Non-pigmented ciliary epithelial cell (primary cell): ENCODE data around the gene DYSF.

ENCODE experiments used
- DNase-seq: peaks from one replicate; pipeline ENCODE4 v3.0.0-alpha.2; 2010; ENCODE audit warnings: low read depth

DYSF gene

DNA sequence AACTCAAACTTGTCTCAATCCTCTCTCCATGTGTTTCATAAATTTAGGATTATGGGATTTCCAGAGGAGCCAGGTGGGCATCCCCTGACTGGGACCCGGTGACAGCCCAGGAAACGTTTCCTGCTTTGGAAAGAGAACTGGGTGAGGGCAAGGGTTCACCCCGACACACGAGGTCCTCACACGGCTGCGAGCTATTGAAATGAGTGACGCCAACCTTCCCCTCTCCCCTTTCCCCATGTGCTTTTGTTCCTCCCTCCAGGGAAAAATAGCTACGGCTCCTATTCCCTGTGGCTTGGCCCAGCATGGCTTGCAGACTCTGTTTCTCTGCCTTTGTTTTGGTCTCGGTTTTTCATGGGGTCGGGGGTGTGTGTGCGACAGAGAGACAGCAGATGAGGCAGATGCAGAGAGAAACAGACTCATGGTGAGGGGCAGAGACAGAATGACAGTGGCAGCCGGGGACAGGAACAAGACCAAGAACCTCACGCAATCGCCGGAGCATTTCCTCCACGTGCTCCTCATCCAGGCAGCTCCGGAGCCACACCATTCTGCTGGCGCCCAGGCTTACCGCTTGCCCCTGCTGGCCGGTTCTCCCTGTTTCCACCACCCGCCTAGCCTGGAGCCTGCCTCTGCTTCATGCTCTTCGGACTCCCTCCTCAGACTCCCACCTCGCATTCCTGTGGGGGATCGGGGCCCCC, 238.5 kb downstream of the DYSF start:
- no peak for DNase-seq

DNA sequence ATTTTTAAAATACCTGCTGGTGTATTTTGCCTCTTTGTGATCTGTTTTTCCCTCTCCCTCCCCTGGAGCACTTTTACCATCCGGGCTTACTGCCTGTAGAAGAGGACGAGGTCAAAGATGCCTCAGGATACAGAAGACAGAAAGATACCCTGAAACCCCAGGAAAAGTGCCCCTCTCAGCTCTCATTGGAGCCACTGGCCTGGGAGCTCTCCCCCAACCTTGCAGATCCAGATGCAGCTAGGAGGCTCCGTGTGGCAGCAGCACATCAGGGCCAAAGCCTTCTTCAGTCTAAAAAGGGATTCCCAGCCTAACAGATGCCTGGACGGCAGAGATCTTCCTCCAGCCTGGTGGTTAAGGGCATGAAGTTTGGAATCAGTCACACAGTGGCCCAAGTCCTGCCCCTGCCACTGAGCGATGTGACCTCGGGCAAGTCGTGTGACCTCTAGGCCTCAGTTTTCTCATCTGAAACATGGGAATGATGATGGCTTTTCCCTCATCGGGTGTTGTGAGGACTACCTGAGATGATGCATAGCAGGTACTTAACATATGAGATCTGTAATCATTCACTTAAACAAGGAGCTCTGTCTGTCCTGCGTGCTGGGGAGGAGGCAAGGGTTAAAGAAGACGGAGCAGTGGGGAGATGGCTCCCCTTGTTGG, 239.4 kb downstream of the DYSF start:
- no peak for DNase-seq

DNA sequence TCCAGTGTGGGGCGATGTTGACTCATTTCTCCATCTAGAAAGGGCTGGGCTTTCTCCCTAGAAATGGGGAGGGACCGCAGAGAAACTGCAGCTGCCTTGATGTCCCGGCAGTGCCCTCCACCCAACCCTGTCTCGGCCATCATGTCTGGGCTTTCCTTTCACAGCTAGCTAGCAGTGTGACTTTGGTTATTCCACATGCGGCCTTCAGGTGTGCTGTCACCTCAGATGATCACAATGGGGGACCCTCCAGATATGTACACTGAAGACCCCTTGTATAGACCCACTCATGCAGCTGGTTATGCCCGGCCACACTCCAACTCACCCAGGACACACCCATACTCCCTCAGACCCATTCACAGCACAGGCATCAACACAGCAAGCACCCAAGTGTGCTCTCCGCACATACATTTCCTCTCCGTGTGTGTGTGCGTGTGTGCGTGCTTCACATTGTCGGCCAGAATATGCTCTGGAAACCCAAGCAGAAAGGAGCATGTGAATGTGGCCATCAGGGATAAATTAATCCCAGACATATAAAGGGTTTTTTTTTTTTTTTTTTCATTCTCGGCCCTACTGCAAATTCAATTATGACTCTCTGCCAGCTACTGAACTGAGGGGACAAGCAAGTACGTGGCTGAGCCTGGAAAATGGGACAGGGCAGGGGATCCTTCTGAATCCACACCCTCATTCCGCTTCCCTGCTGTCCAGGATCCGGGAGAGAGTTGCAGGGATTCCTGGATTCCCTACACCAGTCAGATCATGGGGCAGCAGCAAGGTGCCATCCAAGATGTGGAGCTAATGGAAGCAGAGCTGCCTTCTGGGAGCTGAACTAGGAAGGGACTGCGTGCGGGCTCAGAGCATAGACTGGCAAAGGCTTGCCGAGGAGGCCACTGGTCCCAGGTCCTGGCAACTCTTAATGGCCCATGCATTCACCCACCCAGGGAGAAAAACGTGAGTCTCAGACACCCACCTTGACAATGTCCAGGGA, 240.2 kb downstream of the DYSF start:
- DNase-seq, result no peak

DNA sequence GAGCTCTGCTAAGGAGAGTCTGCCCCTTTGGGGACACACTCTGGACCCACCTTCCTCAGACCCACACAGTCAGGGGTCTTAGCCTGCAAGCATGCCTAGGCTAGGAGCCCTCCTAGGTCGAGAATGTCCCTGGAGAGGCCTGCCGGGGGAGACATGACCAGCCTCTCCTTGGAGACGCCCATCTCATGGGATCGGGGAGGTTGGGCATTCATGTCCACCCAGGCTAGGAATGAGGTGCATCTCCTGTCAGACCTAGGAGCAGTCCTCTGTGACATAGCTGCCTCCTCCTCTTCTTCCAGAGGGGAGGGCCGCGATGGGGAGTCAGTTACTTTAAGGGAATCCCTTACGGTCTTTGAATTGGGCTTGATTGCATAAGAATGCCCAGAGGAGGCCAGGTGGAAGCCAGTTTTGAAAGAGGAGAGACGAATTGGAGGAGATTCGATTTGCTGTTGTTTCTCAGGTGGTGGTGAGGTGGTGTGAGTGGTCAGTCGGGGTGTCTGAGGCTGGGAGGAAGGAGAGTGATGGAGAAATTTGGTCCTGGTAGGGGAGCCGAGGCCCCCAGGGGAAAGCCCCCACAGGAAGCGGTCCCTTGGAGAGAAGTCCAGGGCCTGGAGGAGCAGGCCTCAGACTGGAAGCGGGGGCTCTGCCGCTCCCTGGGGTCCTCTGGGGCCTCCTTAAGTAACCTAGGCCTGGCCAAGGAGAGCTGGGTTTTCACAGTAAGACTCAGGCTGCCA, 241.3 kb downstream of the DYSF start:
- DNase-seq, result no peak

DNA sequence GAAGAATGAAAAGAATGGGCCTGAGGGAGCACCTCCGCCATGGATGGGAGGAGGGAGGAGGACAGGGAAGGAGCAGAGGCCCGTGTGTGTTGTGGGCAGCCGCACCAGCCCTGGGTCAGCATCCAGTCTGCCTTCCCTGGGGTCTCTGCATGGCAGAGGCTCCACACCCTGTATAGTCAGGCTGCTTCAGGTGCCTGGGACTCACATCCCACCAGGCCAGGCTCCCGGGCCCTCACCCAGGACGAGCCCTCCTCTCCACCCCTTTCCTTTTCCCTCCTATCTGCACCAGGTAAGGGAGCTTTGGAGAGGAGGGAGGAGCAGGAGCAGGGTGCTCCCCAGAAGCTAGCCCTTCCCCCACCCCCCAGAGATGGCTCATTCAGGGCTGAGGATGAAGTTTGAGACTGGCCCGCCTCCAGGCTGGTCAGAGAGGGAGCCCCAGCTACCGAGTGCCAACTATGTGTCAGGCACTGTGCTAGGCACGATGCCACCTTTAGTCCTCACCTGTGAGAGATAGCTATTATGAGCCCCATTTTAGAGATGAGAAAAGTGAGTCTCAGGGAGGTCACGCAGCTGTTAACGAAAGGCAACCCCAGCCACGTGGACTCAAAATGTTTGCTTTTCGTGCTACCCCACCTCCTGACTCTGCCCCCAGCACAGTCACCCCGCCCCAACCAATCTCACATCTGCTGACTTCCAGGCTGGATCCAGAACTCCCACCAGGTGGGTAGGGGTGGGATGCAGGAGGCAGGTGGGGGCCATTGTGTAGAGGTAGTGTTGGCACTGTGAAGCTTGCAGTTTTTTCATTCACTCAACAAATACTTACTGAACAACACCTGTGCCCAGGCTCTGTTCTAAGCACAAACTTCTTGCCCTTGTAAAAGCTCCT, 242.1 kb downstream of the DYSF start:
- DNase-seq, result no peak

DNA sequence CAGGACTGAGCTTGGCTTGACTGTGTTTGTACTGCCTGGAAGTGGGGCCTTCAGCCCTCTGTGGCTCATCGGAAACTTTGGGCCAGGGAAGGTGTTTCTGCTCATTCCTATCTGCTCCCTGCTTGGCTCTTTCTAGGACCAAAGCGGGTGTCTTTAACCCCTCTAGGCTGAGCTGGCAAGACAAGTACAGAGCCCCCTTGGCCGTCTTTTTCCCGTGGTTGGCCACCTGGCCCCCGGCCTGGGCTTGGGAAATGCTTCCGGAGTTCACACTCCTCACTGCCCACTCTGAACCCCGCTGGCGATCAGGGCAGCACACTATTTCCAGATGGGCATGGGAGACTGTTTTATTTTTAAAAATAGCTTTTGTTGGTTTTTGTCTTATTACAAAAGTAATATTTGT, 243.0 kb downstream of the DYSF start:
- no peak for DNase-seq

DNA sequence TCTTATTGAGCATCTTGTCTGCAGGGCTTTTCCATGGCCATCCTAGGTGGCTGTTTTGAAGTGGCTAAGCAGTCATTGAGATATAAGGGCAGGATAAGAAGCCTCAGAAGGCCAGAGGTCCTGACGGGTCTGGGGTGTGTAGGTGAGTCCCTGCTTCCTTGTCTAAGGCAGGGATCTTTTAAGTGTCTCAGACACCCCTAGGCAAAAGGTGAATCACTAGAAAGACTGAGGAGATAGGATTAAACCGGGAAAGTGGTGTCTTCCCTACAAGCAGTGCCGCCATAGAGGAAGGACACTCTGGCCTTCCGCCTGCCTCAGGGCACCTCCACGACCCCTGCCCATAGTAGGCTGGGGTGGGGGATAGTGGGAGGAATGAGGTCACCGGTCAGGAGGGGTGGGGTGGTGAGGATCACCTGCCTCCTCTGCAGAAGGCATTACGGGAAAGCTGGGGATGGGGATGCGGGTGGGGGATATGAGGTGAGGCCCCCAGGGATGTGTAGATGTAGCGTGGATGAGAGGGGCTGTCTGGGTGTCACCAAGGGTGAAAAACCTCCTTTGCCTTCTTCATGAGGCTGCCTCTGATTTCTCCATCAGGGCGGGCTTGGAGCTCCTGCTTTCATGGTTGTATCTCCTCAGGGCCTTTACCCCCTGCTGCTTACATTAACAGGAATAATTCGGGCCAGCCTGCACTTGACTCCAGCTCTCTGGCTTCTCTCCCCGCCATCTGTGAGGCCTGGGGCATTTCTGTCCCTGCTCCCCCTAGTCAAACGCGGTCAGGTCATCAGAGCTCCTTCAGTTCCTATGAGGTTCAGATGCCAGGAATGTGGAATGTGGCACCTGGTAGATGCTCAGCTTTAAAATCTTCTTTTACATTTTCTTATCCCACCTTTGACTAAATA, 244.0 kb downstream of the DYSF start:
- no peak for DNase-seq

DNA sequence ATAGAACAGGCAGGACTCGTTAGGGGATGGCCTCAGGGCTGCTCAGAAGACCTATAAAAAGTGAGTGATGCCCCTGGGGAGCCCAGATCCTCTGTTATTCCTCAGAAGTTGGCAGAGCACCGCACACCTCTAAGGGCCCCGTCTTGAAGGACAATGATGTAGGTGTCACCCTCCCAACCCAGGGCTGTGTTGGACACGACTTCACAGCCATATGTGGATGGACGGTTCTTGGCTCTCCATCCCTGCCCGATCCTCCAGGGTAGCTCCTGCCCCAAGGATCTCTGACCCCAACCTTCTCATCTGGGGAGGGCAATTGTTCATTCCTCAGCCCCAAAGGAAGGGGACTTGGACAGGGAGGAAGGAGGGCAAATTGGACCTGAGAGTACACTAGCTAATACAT, 246.1 kb downstream of the DYSF start:
- no peak for DNase-seq

DNA sequence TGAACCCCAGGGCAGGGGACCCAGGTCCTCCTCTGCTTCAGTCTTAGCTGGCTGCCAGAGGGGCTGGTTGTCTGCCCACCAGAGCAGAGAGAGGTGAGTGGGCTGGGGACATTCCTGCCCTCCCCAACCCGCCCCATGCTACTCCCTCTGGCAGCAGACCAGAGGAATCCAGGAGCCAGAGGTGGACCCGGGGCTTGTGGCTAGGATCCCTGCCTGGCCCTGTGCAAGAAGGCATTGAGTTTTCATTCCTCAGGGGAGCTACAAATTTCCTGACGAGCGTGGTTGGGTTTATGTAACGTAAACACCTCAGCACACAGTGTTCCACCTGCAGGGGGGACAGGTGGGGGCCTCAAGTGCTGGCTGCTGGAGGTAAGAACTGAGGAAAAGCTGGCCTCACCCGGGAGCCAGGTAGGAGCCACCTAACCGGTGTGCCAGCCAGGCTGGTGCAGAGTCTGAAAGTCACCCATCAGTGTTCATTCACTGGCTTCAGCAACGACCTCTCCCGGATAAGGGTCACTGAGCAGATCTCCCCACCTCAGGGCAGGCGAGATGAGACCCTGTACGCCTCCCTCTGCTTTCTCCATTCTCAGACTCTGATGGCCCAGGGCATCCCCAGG, 246.8 kb downstream of the DYSF start:
- DNase-seq, result no peak

DNA sequence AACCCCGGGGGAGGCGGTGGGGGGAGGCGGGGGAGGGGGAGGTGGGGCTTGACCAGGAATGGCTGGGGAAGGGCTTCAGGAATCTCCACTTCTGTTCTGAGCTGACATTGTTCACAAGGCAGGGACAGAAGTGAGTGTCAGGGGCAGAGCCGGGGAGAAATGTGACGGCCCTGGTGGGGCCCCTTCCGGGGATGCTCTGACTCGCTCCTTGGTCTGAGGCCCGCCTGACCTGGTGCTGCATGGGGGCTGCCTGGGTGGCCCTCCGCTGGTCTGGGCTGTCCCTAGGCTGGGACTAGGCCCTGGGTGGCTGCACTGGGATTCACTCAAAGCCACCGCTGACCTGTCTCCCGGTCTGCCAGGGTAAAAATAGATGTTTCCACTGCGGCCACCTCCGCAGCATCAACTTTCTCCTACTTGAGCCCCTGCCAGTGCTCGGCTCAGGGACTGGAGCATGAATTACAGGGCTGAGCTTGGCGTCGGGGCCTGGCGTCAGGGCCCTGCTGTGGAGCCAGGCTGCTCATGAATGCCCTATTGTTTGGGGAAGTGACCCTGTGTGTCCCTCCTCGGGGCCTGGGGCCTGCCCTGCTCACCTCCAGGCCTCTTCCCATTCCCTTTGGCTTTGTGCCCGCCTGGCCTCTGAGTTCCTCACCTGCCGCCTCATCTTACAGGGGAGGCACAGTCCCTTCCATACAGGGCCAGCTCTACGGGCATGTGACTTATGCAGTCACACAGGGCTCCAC, 247.5 kb downstream of the DYSF start:
- DNase-seq, result no peak

DNA sequence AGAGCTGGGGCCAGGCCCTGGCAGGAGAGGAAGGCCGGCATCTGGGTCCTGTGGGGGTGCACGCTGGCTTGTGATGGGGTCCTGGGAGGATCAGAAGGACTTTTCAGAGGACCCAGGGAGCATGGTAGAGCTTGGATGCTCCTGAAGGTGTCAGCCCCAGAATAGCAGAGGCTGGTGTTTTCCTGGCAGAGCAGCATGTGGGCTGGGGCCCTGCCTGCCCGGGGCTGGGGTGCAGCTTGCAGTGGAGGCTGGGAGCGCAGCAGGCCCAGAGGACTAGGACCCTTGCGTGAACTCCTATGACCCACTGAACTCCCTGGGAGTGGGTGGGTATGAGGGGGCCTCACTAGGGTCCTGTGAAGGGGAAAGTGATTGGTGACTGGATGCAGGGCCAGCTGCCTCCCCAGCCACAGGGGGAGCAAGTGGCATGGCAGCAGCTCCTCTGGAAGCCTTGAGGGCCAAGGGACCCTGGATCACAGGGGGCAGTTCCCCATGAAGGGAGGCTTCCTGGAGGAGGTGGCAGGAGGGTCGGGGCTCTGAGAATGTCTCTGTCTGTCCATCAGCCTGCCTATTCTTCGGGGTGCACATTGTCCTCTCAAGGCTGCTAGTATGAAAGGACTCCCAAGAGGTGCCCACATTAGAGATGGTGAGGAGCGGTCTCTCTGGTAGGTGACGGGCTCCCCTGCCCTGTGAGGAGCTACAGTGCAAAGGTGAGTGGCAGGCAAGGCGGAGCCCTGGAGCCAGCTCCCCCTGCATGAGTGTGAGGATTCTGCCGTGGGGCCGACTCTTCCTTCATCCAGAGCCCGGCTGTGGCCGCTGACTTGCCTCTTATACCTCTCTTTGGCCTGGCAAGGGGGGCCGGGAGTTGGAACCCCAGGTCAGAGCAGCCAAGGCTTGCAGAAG, 249.0 kb downstream of the DYSF start:
- DNase-seq, result no peak

DNA sequence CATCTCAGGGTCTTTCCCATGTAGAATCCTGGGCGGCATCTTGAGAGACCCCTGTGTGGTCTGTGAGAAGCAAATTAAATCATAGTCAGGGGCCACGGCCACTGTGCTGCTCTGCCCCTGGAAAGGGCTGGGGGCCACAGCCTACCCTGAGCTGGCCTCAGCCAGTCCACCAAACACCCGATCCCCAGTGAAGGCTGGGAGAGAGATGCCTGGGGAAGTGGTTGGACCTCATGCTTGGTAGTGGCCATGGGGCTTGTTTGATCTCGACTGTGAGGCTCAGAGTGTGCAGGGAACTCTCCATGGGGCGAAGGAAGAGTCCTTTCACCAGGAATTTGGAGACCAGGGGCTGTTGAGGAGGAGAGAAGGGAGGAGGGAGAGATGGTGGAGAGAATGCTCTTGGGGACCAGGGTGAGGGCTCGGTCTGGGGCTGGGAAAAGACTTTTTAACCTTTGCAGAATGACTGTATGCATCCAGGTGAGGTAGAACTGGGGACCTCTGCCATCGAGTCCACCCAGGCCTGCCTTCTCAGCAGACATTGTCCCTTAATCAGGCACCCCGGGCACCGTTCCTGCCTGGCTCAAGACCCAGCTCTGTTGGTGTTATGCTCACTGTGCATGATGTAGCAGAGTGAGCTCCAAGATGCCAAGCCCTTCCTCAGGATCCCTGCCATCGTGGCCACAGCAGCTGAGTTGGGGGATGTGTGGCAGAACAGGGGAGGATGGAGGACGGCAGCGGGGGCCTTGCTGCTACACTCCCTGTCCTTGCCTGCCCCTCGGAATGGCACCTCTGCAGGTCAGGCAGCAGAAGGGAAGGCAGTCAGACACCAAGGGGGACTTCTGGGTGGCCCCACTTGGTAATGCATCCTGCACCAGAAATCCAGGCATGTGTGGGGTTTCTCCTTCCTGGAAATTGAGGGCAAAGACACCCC, 249.9 kb downstream of the DYSF start:
- no peak for DNase-seq

DNA sequence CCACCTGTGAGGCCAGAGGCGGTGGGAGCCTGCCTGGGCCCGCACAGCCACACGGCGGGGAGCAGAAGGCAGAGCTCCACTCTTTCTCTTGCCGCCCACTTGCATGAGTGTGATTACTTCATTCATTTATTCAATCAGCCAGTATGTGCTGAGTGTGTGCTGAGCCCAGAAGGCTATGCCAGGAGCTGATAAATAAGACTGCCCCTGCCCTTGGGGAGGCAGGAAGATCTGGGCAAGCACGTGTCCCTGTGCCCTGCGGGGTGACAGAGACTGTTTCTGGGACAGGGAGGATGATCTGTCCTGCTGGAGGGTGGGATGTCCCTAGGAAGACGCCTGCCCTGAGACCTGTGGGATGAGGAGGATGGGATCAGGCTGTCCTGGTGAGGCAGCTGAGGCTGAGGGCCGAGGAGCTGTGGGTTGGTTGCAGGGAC, 250.8 kb downstream of the DYSF start:
- DNase-seq, result no peak

DNA sequence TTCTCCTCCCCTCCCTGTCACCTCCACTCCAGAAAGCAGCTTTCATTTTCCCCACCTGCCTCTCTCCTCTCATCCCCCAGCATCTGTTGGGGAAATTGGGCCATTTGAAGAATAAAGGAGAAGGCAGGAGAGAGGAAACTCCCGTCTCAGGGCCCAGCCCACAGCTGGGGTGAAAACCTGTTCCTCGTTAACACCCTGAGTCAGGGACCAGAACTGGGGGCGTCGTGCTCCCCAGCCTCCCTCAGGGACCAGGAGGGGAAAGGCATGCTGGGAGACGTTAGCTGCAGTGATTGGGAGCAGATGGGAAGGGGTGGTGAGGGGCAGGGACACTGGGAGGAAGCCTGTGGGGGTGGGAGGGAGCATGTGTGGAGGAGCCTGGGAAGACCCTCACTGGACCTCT, 251.3 kb downstream of the DYSF start:
- no peak for DNase-seq

DNA sequence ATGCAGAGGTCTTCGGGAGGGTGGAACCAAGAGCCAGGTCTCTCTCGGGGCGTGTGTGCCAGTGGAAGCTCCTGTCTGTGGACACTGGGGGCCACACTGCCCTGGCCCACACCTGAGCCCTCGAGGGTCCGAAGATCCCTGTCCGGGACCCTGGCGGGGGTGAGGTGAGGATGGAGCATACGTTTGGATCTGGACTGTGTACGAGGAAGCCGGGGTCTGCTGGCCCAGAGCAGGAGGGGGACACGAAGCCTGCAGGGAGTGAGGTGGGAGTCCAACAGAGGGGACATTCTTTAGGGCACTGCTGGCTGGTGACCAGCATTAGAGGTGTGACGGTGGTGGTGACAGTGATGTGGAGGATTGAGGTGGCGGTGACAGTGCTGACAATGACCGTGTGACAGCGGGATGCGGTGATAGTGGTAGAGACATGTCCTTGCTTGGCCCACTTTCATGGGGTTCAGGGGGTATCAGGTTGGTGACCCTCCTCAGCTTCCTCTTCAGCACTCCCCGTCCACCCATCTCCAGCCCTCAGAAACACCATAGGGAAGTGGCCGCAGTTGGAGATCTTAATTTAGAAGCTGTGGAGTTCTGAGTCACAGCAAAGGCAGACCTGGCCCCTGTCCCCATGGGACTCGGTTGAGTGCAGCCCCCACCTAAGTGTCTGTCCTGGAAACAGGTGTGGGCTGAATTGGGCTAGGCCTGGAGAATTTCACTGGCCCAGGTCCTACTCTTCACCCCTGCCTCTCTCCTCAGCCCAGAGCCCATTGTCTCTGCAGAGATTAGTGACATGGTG, 252.0 kb downstream of the DYSF start:
- DNase-seq, result no peak

DNA sequence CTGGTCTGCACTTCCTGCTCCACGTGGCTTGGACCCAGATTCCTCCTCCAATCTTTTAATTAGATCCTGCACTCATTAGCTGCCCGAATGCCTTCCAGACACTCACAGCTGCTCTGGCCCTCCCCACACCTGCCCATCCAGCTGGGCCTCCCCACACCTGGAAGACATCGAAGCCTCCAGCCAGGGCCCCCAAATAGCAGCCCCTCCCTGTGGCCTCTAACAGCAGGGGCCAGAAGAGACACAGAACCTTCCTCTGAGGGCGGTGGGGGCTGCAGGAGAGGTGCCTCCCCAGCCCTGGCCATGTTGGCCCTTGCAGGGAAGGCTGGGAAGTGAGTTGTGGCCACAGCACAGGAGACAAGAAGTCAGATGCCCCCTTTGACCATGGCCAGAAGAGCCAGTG, 252.8 kb downstream of the DYSF start:
- no peak for DNase-seq
